T-helper 1 cell treated with Interleukin-12 subunit alpha and Interleukin-12 subunit beta and Interleukin-4 antibody, amounts not matched to agents 30 ng/mL and 1 ng/mL, for 36 hours (primary cell): ENCODE results near the gene SPATA25. TPM values are rescaled to one million over a fixed set of nuclear protein-coding genes. Genes with fewer than 3 reads are reported as not detected.

Source experiments
- intact Hi-C: fragments of 100-400 bp; cut with micrococcal nuclease; formaldehyde crosslinking; loops from one replicate; pipeline ENCODE4 v1.15.1; 2024
- total RNA-seq: library from RNA; stranded (reverse); gene quantifications from 2 replicates; pipeline ENCODE4 v1.2.3, GENCODE V29; 2022

The SPATA25 gene
- total RNA-seq, 1 donor from 2014 or later = 0.49 TPM

- intact Hi-C loops = no loop called here
Observed at GRCh38 chr20:45843506-45843905, 43.9 kb downstream of the SPATA25 start.

- intact Hi-C loops = no loop called here
Observed at GRCh38 chr20:45842169-45842812, 45.1 kb downstream of the SPATA25 start.

GRCh38 chr20:45841407-45842129 is 45.9 kb downstream of the SPATA25 start:
- intact Hi-C loops = no loop called here

GRCh38 chr20:45840700-45841198 is 46.7 kb downstream of the SPATA25 start:
- intact Hi-C loops = no loop called here

DNA sequence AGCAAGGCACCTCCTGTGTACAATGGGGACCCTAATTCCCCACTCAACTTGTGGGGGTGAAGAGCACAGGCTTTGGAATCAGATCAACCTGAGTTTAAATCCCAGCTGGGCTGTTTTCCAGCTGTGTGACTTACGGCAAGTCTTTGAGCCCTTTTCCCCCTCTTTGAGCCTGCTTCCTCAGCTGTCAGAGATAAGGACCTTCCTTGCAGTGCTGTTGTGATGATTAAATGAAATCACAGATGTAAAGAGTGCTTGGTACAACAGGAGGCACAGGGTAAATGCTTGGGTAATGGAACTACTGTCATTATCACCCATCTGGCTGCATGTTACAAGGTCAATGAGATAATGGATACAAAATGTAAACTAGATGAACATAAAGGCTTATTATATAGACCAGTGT is 50.6 kb downstream of the SPATA25 start:
- intact Hi-C loops = no loop called here

Other genes starting within 250 kb of the SPATA25 start
- gene WFDC11, start 217.4 kb downstream of the SPATA25 start, total RNA-seq = not detected in 2 replicates
- not detected in 2 replicates for gene WFDC13, start 185.6 kb downstream of the SPATA25 start, total RNA-seq
- not detected in 2 replicates for gene WFDC10B, start 182.6 kb downstream of the SPATA25 start, total RNA-seq
- not detected in 2 replicates for gene SPINT4, start 165.3 kb downstream of the SPATA25 start, total RNA-seq
- gene WFDC3, start 95.7 kb downstream of the SPATA25 start, total RNA-seq = not detected in 2 replicates
- gene DNTTIP1, start 95.7 kb downstream of the SPATA25 start, total RNA-seq = 32.2 and 33.6 TPM in 2 replicates
- 132 and 140 TPM in 2 replicates for gene UBE2C, start 75.0 kb downstream of the SPATA25 start, total RNA-seq
- not detected in 2 replicates for gene TNNC2, start 60.3 kb downstream of the SPATA25 start, total RNA-seq
- gene SNX21, start 53.8 kb downstream of the SPATA25 start, total RNA-seq = 0.24 and 0.59 TPM in 2 replicates
- gene ACOT8, start 30.2 kb downstream of the SPATA25 start, total RNA-seq = 33.9 TPM in 2 replicates
- gene ZSWIM3, start 30.0 kb downstream of the SPATA25 start, total RNA-seq = 6.4 and 7.4 TPM in 2 replicates
- 6.1 and 6.6 TPM in 2 replicates for gene ZSWIM1, start 6.4 kb downstream of the SPATA25 start, total RNA-seq
- 1.5 TPM in 2 replicates for gene NEURL2, start 3.6 kb upstream of the SPATA25 start, total RNA-seq
- 71.3 and 72.3 TPM in 2 replicates for gene CTSA, start 3.7 kb upstream of the SPATA25 start, total RNA-seq
- 0.49 and 0.88 TPM in 2 replicates for gene PLTP, start 24.5 kb upstream of the SPATA25 start, total RNA-seq
- gene PCIF1, start 47.1 kb upstream of the SPATA25 start, total RNA-seq = 42.8 and 42.9 TPM in 2 replicates
- 42.0 and 43.3 TPM in 2 replicates for gene ZNF335, start 84.6 kb upstream of the SPATA25 start, total RNA-seq
- 1.5 and 1.7 TPM in 2 replicates for gene MMP9, start 121.3 kb upstream of the SPATA25 start, total RNA-seq
- gene SLC12A5, start 141.6 kb upstream of the SPATA25 start, total RNA-seq = 0.49 and 0.88 TPM in 2 replicates
- 36.5 and 40.2 TPM in 2 replicates for gene NCOA5, start 202.3 kb upstream of the SPATA25 start, total RNA-seq
- 1.7 and 3.2 TPM in 2 replicates for gene CD40, start 230.7 kb upstream of the SPATA25 start, total RNA-seq